ENCODE results near the gene KCNQ2.
"Not testable (repeated sequence)": the region's sequence is repeated elsewhere in the genome, so short reads cannot be mapped to it uniquely, and the experiment has no call there.

Gene KCNQ2

GRCh38 chr20:63397155-63397843 lies 75.2 kb downstream of the KCNQ2 start:
- DNase-seq (ENCODE audit: extremely low spot score, insufficient read length, low read depth): no peak
- FAIRE-seq: no peak

- DNase-seq (ENCODE audit: extremely low spot score, insufficient read length, low read depth) (no peak), FAIRE-seq (no peak)
These were observed 76.2 kb downstream of the KCNQ2 start for GRCh38 chr20:63396300-63396699.

GRCh38 chr20:63395723-63396122 lies 76.7 kb downstream of the KCNQ2 start:
- DNase-seq (ENCODE audit: extremely low spot score, insufficient read length, low read depth): no peak
- FAIRE-seq: no peak

GRCh38 chr20:63394920-63395455 lies 77.5 kb downstream of the KCNQ2 start:
- DNase-seq (ENCODE audit: extremely low spot score, insufficient read length, low read depth) (no peak), FAIRE-seq (no peak)

- FAIRE-seq (no peak), DNase-seq (ENCODE audit: extremely low spot score, insufficient read length, low read depth) (no peak)
These were observed 78.2 kb downstream of the KCNQ2 start for GRCh38 chr20:63394069-63394919.

- no peak for FAIRE-seq
These were observed 78.9 kb downstream of the KCNQ2 start for GRCh38 chr20:63393566-63393965.

GRCh38 chr20:63392465-63393365 lies 79.7 kb downstream of the KCNQ2 start:
- FAIRE-seq: no peak
- no peak for DNase-seq (ENCODE audit: extremely low spot score, insufficient read length, low read depth)

More at GRCh38 chr20:63393566-63393965, 78.9 kb downstream of the KCNQ2 start:
- DNase-seq (ENCODE audit: extremely low spot score, insufficient read length, low read depth): no peak

GRCh38 chr20:63387917-63388316 lies 84.5 kb downstream of the KCNQ2 start:
- no peak for FAIRE-seq

GRCh38 chr20:63387393-63387792 lies 85.1 kb downstream of the KCNQ2 start:
- FAIRE-seq (no peak), DNase-seq (ENCODE audit: extremely low spot score, insufficient read length, low read depth) (no peak)

More at GRCh38 chr20:63387917-63388316, 84.5 kb downstream of the KCNQ2 start:
- DNase-seq (ENCODE audit: extremely low spot score, insufficient read length, low read depth): no peak

GRCh38 chr20:63386491-63386890 lies 86.0 kb downstream of the KCNQ2 start:
- DNase-seq (ENCODE audit: extremely low spot score, insufficient read length, low read depth) (no peak), FAIRE-seq (no peak)

GRCh38 chr20:63385819-63386218 lies 86.6 kb downstream of the KCNQ2 start:
- FAIRE-seq (no peak), DNase-seq (ENCODE audit: extremely low spot score, insufficient read length, low read depth) (no peak)

GRCh38 chr20:63384336-63384735 lies 88.1 kb downstream of the KCNQ2 start:
- DNase-seq (ENCODE audit: extremely low spot score, insufficient read length, low read depth) (no peak), FAIRE-seq (no peak)

- DNase-seq (ENCODE audit: extremely low spot score, insufficient read length, low read depth) (no peak), FAIRE-seq (no peak)
These were observed 88.9 kb downstream of the KCNQ2 start for GRCh38 chr20:63383556-63383955.

- FAIRE-seq (no peak), DNase-seq (ENCODE audit: extremely low spot score, insufficient read length, low read depth) (no peak)
These were observed 89.7 kb downstream of the KCNQ2 start for GRCh38 chr20:63382551-63383300.

- DNase-seq (ENCODE audit: extremely low spot score, insufficient read length, low read depth): peak; percentile 47
- no peak for FAIRE-seq
These were observed 90.5 kb downstream of the KCNQ2 start for GRCh38 chr20:63381781-63382431.

- FAIRE-seq: no peak
These were observed 92.0 kb downstream of the KCNQ2 start for GRCh38 chr20:63380346-63380870.

GRCh38 chr20:63379872-63380271 lies 92.6 kb downstream of the KCNQ2 start:
- not testable (repeated sequence) for DNase-seq (ENCODE audit: extremely low spot score, insufficient read length, low read depth); FAIRE-seq

More at GRCh38 chr20:63380346-63380870, 92.0 kb downstream of the KCNQ2 start:
- DNase-seq (ENCODE audit: extremely low spot score, insufficient read length, low read depth): no peak

GRCh38 chr20:63379296-63379695 lies 93.2 kb downstream of the KCNQ2 start:
- no peak for DNase-seq (ENCODE audit: extremely low spot score, insufficient read length, low read depth)
- FAIRE-seq: no peak

- DNase-seq (ENCODE audit: extremely low spot score, insufficient read length, low read depth): no peak
- FAIRE-seq: no peak
These were observed 93.8 kb downstream of the KCNQ2 start for GRCh38 chr20:63378626-63379025.

Measured in GM18507 (cell line).